DOHH2 (cell line): ENCODE measurements around the gene HIVEP2.

Source experiments
- EZH2phosphoT487 ChIP-seq: fragments of 200-600 bp; sonication (generic); IDR thresholded peaks from 2 replicates; pipeline ENCODE4 v1.6.1; 2017; ENCODE audit warnings: borderline replicate concordance, mild to moderate bottlenecking, antibody characterized with exemption, low read length, moderate library complexity, mixed read lengths
- TF ChIP-seq, protein P1 (sequence below): fragments of 200-600 bp; sonication (generic); IDR thresholded peaks from one replicate; pipeline ENCODE4 v1.5.1; 2014; ENCODE audit warnings: antibody characterized with exemption, mild to moderate bottlenecking, low read depth, low read length; ENCODE audit not compliant: poor library complexity, severe bottlenecking

DNA sequence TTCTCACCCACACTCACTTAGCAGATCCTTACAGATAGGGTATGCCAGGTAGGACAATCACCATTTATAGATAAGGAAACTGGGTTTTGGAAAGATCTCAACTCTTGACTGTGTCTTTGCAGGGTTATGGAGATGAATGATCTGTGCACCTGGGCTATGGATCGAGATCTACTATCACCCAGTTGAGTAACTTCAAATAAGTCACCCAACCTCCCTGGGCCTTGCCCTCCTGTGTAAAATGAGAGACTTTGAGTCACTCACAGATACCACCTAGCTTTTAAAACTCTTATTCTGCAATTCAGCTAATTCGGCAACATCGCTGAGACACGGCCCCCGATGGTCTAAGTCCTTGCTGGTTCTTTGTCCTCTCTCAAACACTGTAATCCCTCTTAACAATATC is 53.5 kb downstream of the HIVEP2 start:
- TF ChIP-seq, protein P1, sequence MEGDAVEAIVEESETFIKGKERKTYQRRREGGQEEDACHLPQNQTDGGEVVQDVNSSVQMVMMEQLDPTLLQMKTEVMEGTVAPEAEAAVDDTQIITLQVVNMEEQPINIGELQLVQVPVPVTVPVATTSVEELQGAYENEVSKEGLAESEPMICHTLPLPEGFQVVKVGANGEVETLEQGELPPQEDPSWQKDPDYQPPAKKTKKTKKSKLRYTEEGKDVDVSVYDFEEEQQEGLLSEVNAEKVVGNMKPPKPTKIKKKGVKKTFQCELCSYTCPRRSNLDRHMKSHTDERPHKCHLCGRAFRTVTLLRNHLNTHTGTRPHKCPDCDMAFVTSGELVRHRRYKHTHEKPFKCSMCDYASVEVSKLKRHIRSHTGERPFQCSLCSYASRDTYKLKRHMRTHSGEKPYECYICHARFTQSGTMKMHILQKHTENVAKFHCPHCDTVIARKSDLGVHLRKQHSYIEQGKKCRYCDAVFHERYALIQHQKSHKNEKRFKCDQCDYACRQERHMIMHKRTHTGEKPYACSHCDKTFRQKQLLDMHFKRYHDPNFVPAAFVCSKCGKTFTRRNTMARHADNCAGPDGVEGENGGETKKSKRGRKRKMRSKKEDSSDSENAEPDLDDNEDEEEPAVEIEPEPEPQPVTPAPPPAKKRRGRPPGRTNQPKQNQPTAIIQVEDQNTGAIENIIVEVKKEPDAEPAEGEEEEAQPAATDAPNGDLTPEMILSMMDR: no peak
- no peak for TF ChIP-seq EZH2phosphoT487
